Measurements from ENCODE around the gene MRPL40. TPM values are rescaled to one million over a fixed set of nuclear protein-coding genes. Genes with fewer than 3 reads are reported as not detected.

The MRPL40 gene
- total and polyA plus RNA-seq, 4 donors: 17.0 to 61.4 (median 32.2) TPM

GRCh38 chr22:19447330-19448075 is 15.2 kb downstream of the MRPL40 start, which contains the start of gene C22orf39:
Gene C22orf39 (minus strand): TSS chr22:19447711. CDS start chr22:19447688, 23 bp downstream.
- Histone ChIP-seq H3K4me3 (peak within 1 kb of the TSS; percentile 90), H3K4me1 (ENCODE audit: control insufficient read depth in 5 of 5, insufficient read depth in 5 of 5, low read length in 5 of 5) (peaks cover 3 to 19% (median 10%) of the 10 kb centered on the region in 5 donors), H3K27me3 (ENCODE audit: control insufficient read depth in 3 of 3, insufficient read depth in 3 of 3, low read length in 2 of 3) (no peaks in the 10 kb centered on the region), H3K9ac (ENCODE audit: insufficient read depth in 1 of 2, low read length in 2 of 2) (peak within 1 kb of the TSS; percentile 67 to 77), H3K9me3 (ENCODE audit: control insufficient read depth in 4 of 4, insufficient read depth in 3 of 4, low read length in 3 of 4) (no peaks in the 10 kb centered on the region), H3K36me3 (ENCODE audit: control insufficient read depth in 4 of 4, insufficient read depth in 4 of 4, low read length in 4 of 4) (peaks cover 2 to 14% (median 3%) of the 10 kb centered on the region in 4 donors), H3K27ac (ENCODE audit: low read depth in 1 of 2, low read length in 1 of 2) (peak within 1 kb of the TSS; percentile 96 to 99)
- no peak for TF ChIP-seq CTCF (IDR thresholded peaks at IDR 0.05; ENCODE audit: control extremely low read depth, extremely low read depth)
- DNase-seq: peak; percentile 93 to 96 (median 94)
- ATAC-seq (ENCODE audit: insufficient read depth, low FRiP score): peak; percentile 94
- WGBS, 2 donors: 0 to 1% methylated on average over 73 to 92 of the region's 92 CpGs

- H3K9me3 ChIP-seq (ENCODE audit: control insufficient read depth in 4 of 4, insufficient read depth in 3 of 4, low read length in 3 of 4): no peaks in the 10 kb centered on the region
- H3K36me3 ChIP-seq (ENCODE audit: control insufficient read depth in 4 of 4, insufficient read depth in 4 of 4, low read length in 4 of 4): peaks cover 2 to 14% (median 8%) of the 10 kb centered on the region in 4 donors
- TF ChIP-seq CTCF (IDR thresholded peaks at IDR 0.05; ENCODE audit: control extremely low read depth, extremely low read depth): no peak
- H3K9ac ChIP-seq (ENCODE audit: insufficient read depth in 1 of 2, low read length in 2 of 2): peak overlapping the region; percentile 63 to 67
- peak; percentile 56 to 64 (median 60) for DNase-seq
- no peak for ATAC-seq (ENCODE audit: insufficient read depth, low FRiP score)
- WGBS, 2 donors: 20 to 21% methylated on average over 14 of the region's 14 CpGs
- peak overlapping the region; percentile 96 to 99 for H3K27ac ChIP-seq (ENCODE audit: low read depth in 1 of 2, low read length in 1 of 2)
- peaks cover 3 to 19% (median 10%) of the 10 kb centered on the region in 5 donors for H3K4me1 ChIP-seq (ENCODE audit: control insufficient read depth in 5 of 5, insufficient read depth in 5 of 5, low read length in 5 of 5)
- H3K27me3 ChIP-seq (ENCODE audit: control insufficient read depth in 3 of 3, insufficient read depth in 3 of 3, low read length in 2 of 3): no peaks in the 10 kb centered on the region
- H3K4me3 ChIP-seq: peak overlapping the region; percentile 90
Observed at GRCh38 chr22:19448076-19448607, 15.8 kb downstream of the MRPL40 start.

GRCh38 chr22:19448739-19449421 is 16.5 kb downstream of the MRPL40 start:
- Histone ChIP-seq H3K9me3 (ENCODE audit: control insufficient read depth in 4 of 4, insufficient read depth in 3 of 4, low read length in 3 of 4) (no peaks in the 10 kb centered on the region), H3K36me3 (ENCODE audit: control insufficient read depth in 4 of 4, insufficient read depth in 4 of 4, low read length in 4 of 4) (peaks cover 2 to 16% (median 10%) of the 10 kb centered on the region in 4 donors), H3K4me3 (no peak overlapping the region), H3K4me1 (ENCODE audit: control insufficient read depth in 5 of 5, insufficient read depth in 5 of 5, low read length in 5 of 5) (peaks cover 3 to 19% (median 10%) of the 10 kb centered on the region in 5 donors), H3K27ac (ENCODE audit: low read depth in 1 of 2, low read length in 1 of 2) (no peak overlapping the region), H3K27me3 (ENCODE audit: control insufficient read depth in 3 of 3, insufficient read depth in 3 of 3, low read length in 2 of 3) (no peaks in the 10 kb centered on the region), H3K9ac (ENCODE audit: insufficient read depth in 1 of 2, low read length in 2 of 2) (no peak overlapping the region)
- WGBS, 2 donors: 80 to 92% methylated on average over 5 of the region's 5 CpGs
- ATAC-seq (ENCODE audit: insufficient read depth, low FRiP score) (no peak), DNase-seq (no peak)
- TF ChIP-seq CTCF (IDR thresholded peaks at IDR 0.05; ENCODE audit: control extremely low read depth, extremely low read depth): no peak
